Measurements from ENCODE around the gene RPS6KA5. TPM values are rescaled to one million over a fixed set of nuclear protein-coding genes. Genes with fewer than 3 reads are reported as not detected.

Gene RPS6KA5
- total and polyA plus RNA-seq, 10 donors: 1.4 to 17.8 (median 8.5) TPM

DNA sequence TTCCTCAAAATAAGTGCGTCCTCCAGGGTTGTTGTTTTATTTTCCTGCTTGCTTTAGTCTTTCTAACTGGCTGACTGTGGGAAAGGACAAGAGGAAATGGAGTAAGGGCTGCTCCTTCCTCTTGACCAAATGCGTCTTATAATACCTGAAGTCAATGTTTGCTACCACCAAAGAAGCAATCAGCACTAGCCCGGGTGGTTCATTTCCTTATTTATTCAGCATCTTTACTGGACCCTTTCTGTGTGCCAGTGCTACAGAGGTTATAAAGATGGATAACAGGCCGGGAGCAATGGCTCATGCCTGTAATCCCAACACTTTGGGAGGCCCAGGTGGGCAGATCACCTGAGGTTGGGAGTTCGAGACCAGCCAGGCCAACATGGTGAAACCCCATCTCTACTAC lies 15.1 kb upstream of the RPS6KA5 start:
- no peaks in the 10 kb centered on the region for H3K36me3 ChIP-seq
- no peaks in the 10 kb centered on the region for H3K27me3 ChIP-seq (replicated peaks in 1 of 7)
- H3K9me3 ChIP-seq: peaks cover 0 to under 1% (median 0%) of the 10 kb centered on the region in 8 donors
- H3K4me3 ChIP-seq: no peak overlapping the region
- WGBS, 5 donors: 65 to 81% (median 74%) methylated on average over 5 of the region's 5 CpGs
- no peak for TF ChIP-seq POLR2A (IDR thresholded peaks at IDR 0.05)
- TF ChIP-seq POLR2AphosphoS5 (IDR thresholded peaks at IDR 0.05): no peak
- no peak for TF ChIP-seq CTCF (IDR thresholded peaks at IDR 0.05 in 8 of 11, conservative IDR thresholded peaks at IDR 0.05 in 3 of 11)
- H3K4me1 ChIP-seq: peaks cover 0 to 26% (median 10%) of the 10 kb centered on the region in 6 donors
- no peak overlapping the region for H3K27ac ChIP-seq
- intact Hi-C loops (cut with DNase I; ENCODE audit: low total_unique reads): no loop called here
- no peak for DNase-seq

- Histone ChIP-seq H3K27ac (no peak overlapping the region), H3K9me3 (peaks cover 0 to 6% (median 0%) of the 10 kb centered on the region in 8 donors), H3K36me3 (no peaks in the 10 kb centered on the region), H3K4me3 (no peak overlapping the region), H3K4me1 (peaks cover 0 to 39% (median 21%) of the 10 kb centered on the region in 6 donors), H3K27me3 (replicated peaks in 1 of 7) (no peaks in the 10 kb centered on the region)
- intact Hi-C loops (cut with DNase I; ENCODE audit: low total_unique reads): no loop called here
- no peak for TF ChIP-seq CTCF (IDR thresholded peaks at IDR 0.05 in 8 of 11, conservative IDR thresholded peaks at IDR 0.05 in 3 of 11)
- TF ChIP-seq POLR2AphosphoS5 (IDR thresholded peaks at IDR 0.05): no peak
- no peak for TF ChIP-seq POLR2A (IDR thresholded peaks at IDR 0.05)
- DNase-seq: no peak
Observed at GRCh38 chr14:91070572-91070971, 10.1 kb upstream of the RPS6KA5 start.

GRCh38 chr14:91068642-91069041 lies 8.2 kb upstream of the RPS6KA5 start:
- TF ChIP-seq CTCF (IDR thresholded peaks at IDR 0.05 in 8 of 11, conservative IDR thresholded peaks at IDR 0.05 in 3 of 11): no peak
- Histone ChIP-seq H3K27me3 (replicated peaks in 1 of 7) (no peaks in the 10 kb centered on the region), H3K4me3 (no peak overlapping the region), H3K9me3 (peaks cover 0 to 6% (median 0%) of the 10 kb centered on the region in 8 donors), H3K36me3 (no peaks in the 10 kb centered on the region), H3K27ac (peak overlapping the region in 1 of 8 donors; percentile 66), H3K4me1 (peaks cover 0 to 41% (median 23%) of the 10 kb centered on the region in 6 donors)
- DNase-seq: no peak
- 67 to 76% (median 69%) methylated on average over 2 of the region's 2 CpGs for WGBS, 5 donors
- intact Hi-C loops (cut with DNase I; ENCODE audit: low total_unique reads): no loop called here

- Histone ChIP-seq H3K4me3 (no peak overlapping the region), H3K9me3 (peaks cover 0 to 6% (median 0%) of the 10 kb centered on the region in 8 donors), H3K36me3 (no peaks in the 10 kb centered on the region), H3K4me1 (peaks cover 5 to 55% (median 36%) of the 10 kb centered on the region in 6 donors), H3K27ac (peak overlapping the region in 5 of 8 donors; percentile 2 to 66 (median 41)), H3K27me3 (replicated peaks in 1 of 7) (no peaks in the 10 kb centered on the region)
- 38 to 54% (median 53%) methylated on average over 1 of the region's 1 CpG for WGBS, 5 donors
- DNase-seq: no peak
- intact Hi-C loops (cut with DNase I; ENCODE audit: low total_unique reads): no loop called here
- TF ChIP-seq CTCF (IDR thresholded peaks at IDR 0.05 in 8 of 11, conservative IDR thresholded peaks at IDR 0.05 in 3 of 11) (no peak), POLR2A (IDR thresholded peaks at IDR 0.05) (no peak), POLR2AphosphoS5 (IDR thresholded peaks at IDR 0.05) (no peak)
Observed at GRCh38 chr14:91067186-91067585, 6.7 kb upstream of the RPS6KA5 start.
